ENCODE measurements around the gene FARP1.

Gene FARP1

DNA sequence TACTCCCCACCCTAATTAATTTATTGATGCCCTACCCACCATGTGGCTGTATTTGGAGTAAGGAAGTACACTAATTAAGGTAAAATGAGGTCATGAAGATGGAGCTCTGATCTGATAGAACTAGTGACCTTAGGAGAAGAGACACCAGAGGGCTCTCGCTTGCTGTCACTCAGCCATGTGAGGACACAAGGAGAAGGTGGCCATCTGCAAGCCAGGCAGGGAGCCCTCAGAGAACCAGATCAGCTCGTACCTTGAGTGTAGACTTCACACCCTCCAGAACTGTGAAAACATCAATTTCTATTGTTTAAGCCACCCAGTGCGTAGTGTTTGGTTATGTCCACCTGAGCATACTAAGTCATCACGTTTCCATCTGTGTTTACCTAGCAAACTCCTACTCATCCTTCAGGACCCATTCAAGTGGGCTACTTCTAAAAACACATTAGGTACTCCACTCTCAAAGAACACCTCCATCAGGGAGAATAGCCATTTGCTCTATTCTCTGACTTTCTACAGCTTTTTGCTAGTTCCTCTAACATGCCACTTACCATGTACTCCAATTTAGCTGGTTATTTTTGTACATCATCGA, 191.8 kb downstream of the FARP1 start:
- TF ChIP-seq CTCF (IDR thresholded peaks at IDR 0.05; ENCODE audit: control insufficient read depth, extremely low read depth, insufficient read depth): no peak
- DNase-seq (ENCODE audit: low read depth): no peak
- no peak overlapping the region for H3K4me3 ChIP-seq (ENCODE audit: low read depth, low read length)

GRCh38 chr13:98335721-98336120, 192.8 kb downstream of the FARP1 start:
- TF ChIP-seq CTCF (IDR thresholded peaks at IDR 0.05; ENCODE audit: control insufficient read depth, extremely low read depth, insufficient read depth): no peak
- DNase-seq (ENCODE audit: low read depth): no peak
- no peak overlapping the region for H3K4me3 ChIP-seq (ENCODE audit: low read depth, low read length)

DNA sequence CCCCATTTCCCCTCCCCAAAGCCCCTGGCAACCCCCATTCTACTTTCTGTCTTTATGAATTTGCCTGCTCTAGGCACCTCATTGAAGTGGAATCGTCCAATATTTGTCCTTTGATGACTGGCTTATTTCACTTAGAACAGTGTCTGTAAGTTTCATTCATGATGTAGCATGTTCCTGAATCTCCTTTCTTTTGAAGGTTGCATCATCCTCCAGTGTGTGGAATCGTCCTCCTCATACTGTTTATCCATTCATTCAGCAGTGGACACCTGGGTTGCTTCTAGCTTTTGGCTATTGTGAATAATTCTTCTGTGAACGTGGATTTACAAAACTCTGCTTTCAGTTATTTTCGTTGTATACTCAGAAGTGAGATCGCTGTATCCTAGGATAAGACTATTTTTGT, 195.4 kb downstream of the FARP1 start:
- DNase-seq (ENCODE audit: low read depth): no peak
- no peak overlapping the region for H3K4me3 ChIP-seq (ENCODE audit: low read depth, low read length)
- TF ChIP-seq CTCF (IDR thresholded peaks at IDR 0.05; ENCODE audit: control insufficient read depth, extremely low read depth, insufficient read depth): no peak

- no peak for TF ChIP-seq CTCF (IDR thresholded peaks at IDR 0.05; ENCODE audit: control insufficient read depth, extremely low read depth, insufficient read depth)
- no peak for DNase-seq (ENCODE audit: low read depth)
- H3K4me3 ChIP-seq (ENCODE audit: low read depth, low read length): no peak overlapping the region
These were observed 197.0 kb downstream of the FARP1 start for GRCh38 chr13:98339684-98340425.

DNA sequence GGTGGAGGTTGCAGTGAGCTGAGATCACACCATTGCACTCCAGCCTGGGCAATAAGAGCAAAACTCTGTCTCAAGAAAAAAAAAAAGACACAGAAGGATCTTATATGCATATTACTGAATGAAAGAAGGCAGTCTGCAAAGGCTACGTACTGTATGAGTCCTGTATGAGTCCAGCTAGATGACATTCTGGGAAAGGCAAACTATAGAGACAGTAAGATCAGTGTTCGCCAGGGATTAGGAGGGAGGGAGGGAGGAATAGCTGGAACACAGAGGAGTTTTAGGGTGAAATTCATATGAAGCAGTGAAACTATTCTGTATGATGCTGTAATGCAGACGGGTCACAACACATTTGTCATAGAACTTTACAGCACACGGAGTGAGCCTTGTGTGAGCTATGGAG, 200.1 kb downstream of the FARP1 start:
- no peak for TF ChIP-seq CTCF (IDR thresholded peaks at IDR 0.05; ENCODE audit: control insufficient read depth, extremely low read depth, insufficient read depth)

DNA sequence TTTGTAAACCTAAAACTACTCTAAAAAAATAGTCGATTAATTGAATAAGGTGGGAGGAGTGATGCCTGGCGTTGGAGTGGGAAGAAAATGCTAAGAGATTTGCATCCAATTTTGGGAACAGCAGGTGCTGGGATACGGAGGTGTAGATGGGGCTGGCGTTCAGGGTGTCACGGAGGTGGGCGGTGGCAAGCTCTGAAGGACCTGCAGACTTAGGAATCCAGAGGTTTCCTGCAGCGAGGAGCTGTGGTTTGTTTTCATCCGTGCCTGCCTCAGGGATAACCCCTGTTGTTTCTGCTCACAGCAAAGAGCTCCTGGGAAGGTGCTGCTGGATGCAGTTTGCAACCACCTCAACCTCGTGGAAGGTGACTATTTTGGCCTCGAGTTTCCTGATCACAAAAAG, 200.6 kb downstream of the FARP1 start:
- TF ChIP-seq CTCF (IDR thresholded peaks at IDR 0.05; ENCODE audit: control insufficient read depth, extremely low read depth, insufficient read depth): no peak
- DNase-seq (ENCODE audit: low read depth): no peak
- H3K4me3 ChIP-seq (ENCODE audit: low read depth, low read length): no peak overlapping the region

More for the DNA sequence above, 200.1 kb downstream of the FARP1 start:
- H3K4me3 ChIP-seq (ENCODE audit: low read depth, low read length): no peak overlapping the region
- no peak for DNase-seq (ENCODE audit: low read depth)

GRCh38 chr13:98344392-98344791, 201.5 kb downstream of the FARP1 start:
- no peak overlapping the region for H3K4me3 ChIP-seq (ENCODE audit: low read depth, low read length)
- no peak for DNase-seq (ENCODE audit: low read depth)
- no peak for TF ChIP-seq CTCF (IDR thresholded peaks at IDR 0.05; ENCODE audit: control insufficient read depth, extremely low read depth, insufficient read depth)

All from LNCaP clone FGC (cell line).